Glutamatergic neuron (in vitro differentiated cells): Measurements from ENCODE around the gene ZCWPW1. TPM values are rescaled to one million over a fixed set of nuclear protein-coding genes. Genes with fewer than 3 reads are reported as not detected.

Experiments used
- DNase-seq: peaks from one replicate; pipeline ENCODE4 v3.0.0; 2022
- H3K27ac Mint-ChIP-seq: one replicate; pipeline ENCODE4 v1.8.0; 2020; ENCODE audit warnings: mild to moderate bottlenecking, mixed read lengths, inconsistent platforms; ENCODE audit not compliant: unreplicated experiment
- H3K27me3 Mint-ChIP-seq: one replicate; pipeline ENCODE4 v1.8.0; 2020; ENCODE audit warnings: mild to moderate bottlenecking, moderate library complexity, mixed read lengths, inconsistent platforms; ENCODE audit not compliant: unreplicated experiment
- H3K36me3 Mint-ChIP-seq: one replicate; pipeline ENCODE4 v1.8.0; 2020; ENCODE audit warnings: mild to moderate bottlenecking, mixed read lengths, inconsistent platforms; ENCODE audit not compliant: unreplicated experiment
- H3K4me1 Mint-ChIP-seq: one replicate; pipeline ENCODE4 v1.8.0; 2020; ENCODE audit warnings: mild to moderate bottlenecking, low read depth, mixed read lengths, inconsistent platforms; ENCODE audit not compliant: unreplicated experiment
- H3K4me3 Mint-ChIP-seq: one replicate; pipeline ENCODE4 v1.8.0; 2020; ENCODE audit warnings: mild to moderate bottlenecking, mixed read lengths, inconsistent platforms; ENCODE audit not compliant: unreplicated experiment
- H3K9me3 Mint-ChIP-seq: one replicate; pipeline ENCODE4 v1.8.0; 2020; ENCODE audit warnings: mild to moderate bottlenecking, moderate library complexity, mixed read lengths, inconsistent platforms; ENCODE audit not compliant: unreplicated experiment
- total RNA-seq: library from RNA; stranded (reverse); fragmentation: NEBNext Ultra II Directional; extraction: Animal tissue kit (Norgen Biotek cat#: 25700); gene quantifications from one replicate; pipeline ENCODE4 v1.2.1, GENCODE V29; 2021; ENCODE audit not compliant: unreplicated experiment
- TF ChIP-seq, protein P1 (sequence below): fragments of 200-600 bp; sonication (generic); IDR thresholded peaks from one replicate; pipeline ENCODE4 v1.5.0; 2021; ENCODE audit not compliant: partially characterized antibody, unreplicated experiment

The ZCWPW1 gene
- total RNA-seq, 1 donor from 2014 or later: 1.8 TPM

DNA sequence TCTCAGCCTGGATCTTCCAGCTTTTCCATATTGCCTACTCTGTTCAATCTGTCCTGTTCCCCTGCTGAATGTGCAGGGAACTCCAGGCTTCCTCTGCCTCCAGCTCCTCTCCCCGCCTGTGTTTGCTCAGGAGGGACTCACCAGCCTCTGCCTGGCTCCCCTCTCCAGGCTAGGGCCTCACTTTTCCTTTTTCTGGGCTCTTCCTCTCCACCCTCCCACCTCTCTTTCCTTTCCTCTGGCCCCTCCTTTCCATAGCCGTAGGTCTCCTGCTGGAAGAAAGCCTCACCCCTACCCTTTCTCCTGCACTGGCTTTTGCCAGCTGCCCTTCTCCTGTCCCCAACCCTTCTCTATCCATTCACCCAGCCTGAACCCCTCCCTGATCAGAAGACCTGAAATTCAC lies 30.3 kb downstream of the ZCWPW1 start:
- peaks cover 4% of the 10 kb centered on the region for H3K27me3 Mint-ChIP-seq
- H3K36me3 Mint-ChIP-seq: no peaks in the 10 kb centered on the region
- H3K27ac Mint-ChIP-seq: no peak overlapping the region
- TF ChIP-seq, protein P1, sequence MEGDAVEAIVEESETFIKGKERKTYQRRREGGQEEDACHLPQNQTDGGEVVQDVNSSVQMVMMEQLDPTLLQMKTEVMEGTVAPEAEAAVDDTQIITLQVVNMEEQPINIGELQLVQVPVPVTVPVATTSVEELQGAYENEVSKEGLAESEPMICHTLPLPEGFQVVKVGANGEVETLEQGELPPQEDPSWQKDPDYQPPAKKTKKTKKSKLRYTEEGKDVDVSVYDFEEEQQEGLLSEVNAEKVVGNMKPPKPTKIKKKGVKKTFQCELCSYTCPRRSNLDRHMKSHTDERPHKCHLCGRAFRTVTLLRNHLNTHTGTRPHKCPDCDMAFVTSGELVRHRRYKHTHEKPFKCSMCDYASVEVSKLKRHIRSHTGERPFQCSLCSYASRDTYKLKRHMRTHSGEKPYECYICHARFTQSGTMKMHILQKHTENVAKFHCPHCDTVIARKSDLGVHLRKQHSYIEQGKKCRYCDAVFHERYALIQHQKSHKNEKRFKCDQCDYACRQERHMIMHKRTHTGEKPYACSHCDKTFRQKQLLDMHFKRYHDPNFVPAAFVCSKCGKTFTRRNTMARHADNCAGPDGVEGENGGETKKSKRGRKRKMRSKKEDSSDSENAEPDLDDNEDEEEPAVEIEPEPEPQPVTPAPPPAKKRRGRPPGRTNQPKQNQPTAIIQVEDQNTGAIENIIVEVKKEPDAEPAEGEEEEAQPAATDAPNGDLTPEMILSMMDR: no peak
- DNase-seq: no peak
- H3K4me3 Mint-ChIP-seq: no peak overlapping the region
- peaks cover 27% of the 10 kb centered on the region for H3K4me1 Mint-ChIP-seq
- H3K9me3 Mint-ChIP-seq: peaks cover 5% of the 10 kb centered on the region

DNA sequence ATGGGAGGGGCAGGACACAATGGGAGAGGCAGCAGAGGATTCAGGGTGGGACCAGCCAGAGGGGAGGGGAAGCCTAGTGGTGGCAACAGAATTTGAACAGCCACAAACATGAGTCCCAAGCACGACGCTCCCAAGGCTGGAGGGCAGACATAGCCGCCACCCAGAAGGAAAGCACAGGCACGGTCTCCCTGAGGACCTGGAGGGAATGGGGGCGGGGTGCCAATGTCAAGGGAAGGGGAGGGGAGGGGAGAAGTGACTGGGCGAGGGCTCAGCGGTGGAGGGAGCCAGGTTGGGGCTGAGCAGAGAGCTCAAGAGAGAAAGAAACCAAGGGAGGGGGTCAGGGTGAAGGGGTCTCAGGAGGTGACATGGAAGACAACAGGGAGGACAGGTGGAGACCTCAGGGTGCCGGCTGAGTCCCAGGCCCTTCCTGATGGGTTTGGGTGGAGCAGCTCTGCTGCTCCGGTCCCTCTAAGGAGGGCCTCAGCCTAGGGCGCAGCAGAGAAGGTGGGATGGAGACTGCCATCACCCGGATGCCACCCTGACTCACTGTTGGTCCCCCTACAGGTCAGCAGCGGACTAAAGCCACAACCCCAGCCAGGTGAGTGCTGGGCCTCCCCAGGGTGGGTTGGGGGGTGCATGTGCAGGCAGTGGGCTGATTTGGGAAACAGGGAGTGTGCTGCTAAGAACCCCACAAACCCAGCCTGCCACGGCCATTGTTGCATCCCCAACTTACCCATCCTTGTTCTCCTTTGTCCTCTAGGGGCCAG lies 31.0 kb downstream of the ZCWPW1 start:
- peaks cover 5% of the 10 kb centered on the region for H3K9me3 Mint-ChIP-seq
- no peak for DNase-seq
- no peaks in the 10 kb centered on the region for H3K36me3 Mint-ChIP-seq
- TF ChIP-seq, protein P1: no peak
- H3K27ac Mint-ChIP-seq: no peak overlapping the region
- H3K4me3 Mint-ChIP-seq: no peak overlapping the region
- peaks cover 26% of the 10 kb centered on the region for H3K4me1 Mint-ChIP-seq
- H3K27me3 Mint-ChIP-seq: peaks cover 4% of the 10 kb centered on the region

DNA sequence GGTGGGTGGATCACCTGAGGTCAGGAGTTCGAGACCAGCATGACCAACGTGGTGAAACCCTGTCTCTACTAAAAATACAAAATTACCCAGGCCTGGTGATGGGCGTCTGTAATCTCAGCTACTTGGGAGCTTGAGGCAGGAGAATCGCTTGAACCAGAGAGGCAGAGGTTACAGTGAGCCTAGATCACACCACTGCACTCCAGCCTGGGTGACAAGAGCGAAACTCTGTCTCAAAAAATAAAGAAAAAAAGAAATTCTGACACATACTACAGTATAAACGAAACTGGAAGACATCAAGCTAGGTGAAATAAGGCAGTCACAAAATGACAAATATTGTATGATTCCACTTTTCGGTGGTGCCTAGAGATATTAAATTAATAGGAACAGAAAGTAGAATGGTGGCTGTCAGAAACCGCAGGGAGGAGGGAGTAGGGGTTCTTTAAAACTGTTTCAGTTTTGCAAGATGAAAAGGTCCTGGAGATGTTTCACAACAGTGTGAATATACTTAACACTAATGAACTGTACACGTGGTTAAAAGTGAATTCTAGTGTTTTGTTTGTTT lies 32.0 kb downstream of the ZCWPW1 start:
- Mint-ChIP-seq H3K27me3 (peaks cover 4% of the 10 kb centered on the region), H3K9me3 (peaks cover 7% of the 10 kb centered on the region), H3K4me1 (peaks cover 16% of the 10 kb centered on the region), H3K4me3 (no peak overlapping the region), H3K27ac (no peak overlapping the region), H3K36me3 (no peaks in the 10 kb centered on the region)
- no peak for DNase-seq
- TF ChIP-seq, protein P1: no peak

DNA sequence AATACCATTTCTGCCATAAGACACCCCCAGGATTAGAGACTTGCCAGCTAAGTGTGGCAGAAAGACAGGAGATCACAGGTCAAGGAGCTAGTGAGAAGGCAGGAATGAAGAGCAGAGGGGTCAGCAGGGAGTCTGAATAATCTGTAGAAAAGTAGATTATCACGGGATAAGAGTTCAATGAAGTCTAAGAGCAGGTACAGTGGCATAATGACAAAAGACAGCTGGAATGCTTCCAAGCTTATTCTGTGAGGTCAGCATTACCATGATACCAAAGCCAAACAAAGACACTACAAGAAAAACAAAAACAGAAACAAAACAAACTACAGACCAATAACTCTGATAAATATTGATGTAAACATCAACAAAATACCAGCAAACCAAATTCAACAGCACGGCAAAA lies 34.4 kb downstream of the ZCWPW1 start:
- no peak overlapping the region for H3K4me3 Mint-ChIP-seq
- peaks cover 20% of the 10 kb centered on the region for H3K4me1 Mint-ChIP-seq
- peaks cover 7% of the 10 kb centered on the region for H3K9me3 Mint-ChIP-seq
- peaks cover 2% of the 10 kb centered on the region for H3K27me3 Mint-ChIP-seq
- H3K27ac Mint-ChIP-seq: no peak overlapping the region
- no peak for DNase-seq
- TF ChIP-seq, protein P1: no peak
- no peaks in the 10 kb centered on the region for H3K36me3 Mint-ChIP-seq

DNA sequence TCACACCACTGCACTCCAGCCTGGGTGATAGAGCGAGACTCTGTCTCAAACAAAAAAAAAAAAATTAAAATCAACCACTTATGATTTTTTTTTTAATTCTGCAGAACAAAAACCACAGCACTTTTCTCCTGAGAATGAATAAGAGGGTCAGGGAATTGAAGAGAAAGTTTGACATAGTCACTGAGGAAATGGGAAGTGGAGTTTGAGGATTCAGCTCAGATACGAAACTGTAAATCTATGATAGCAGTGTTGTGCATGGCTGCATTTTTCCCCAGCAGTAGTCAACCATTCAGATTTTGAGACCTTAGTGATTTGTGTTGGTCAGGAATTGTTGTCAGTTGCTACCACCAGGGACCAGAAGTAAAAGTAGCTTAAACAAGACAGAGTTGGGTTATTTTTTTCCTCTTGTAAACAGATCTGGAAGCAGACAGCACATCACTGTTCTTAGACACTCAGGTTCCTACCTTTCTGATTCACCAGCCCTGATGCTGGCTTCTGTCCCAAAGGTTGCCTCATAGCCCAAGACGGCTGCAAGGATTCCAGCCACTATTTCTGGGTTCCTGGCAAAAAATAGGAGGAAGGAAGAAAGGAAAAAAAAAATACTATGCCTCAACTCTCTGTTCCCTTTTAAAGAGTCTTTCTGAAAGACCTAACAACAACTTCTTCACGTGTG lies 35.1 kb downstream of the ZCWPW1 start:
- Mint-ChIP-seq H3K27ac (no peak overlapping the region), H3K9me3 (peaks cover 7% of the 10 kb centered on the region), H3K4me3 (no peak overlapping the region), H3K4me1 (peaks cover 18% of the 10 kb centered on the region), H3K27me3 (no peaks in the 10 kb centered on the region), H3K36me3 (no peaks in the 10 kb centered on the region)
- no peak for DNase-seq
- TF ChIP-seq, protein P1: no peak
